OCI-LY3 (cell line): ENCODE data around the gene LMAN2.

Experiments used
- CTCF ChIP-seq: fragments of 200-600, 300-600 bp; sonication (generic); IDR thresholded peaks from 2 replicates; pipeline ENCODE4 v1.5.1; 2014; ENCODE audit warnings: antibody characterized with exemption, low read length, low read depth
- EZH2phosphoT487 ChIP-seq: fragments of 200-600 bp; shearing (Covaris generic); IDR thresholded peaks from 2 replicates; pipeline ENCODE4 v1.6.1; 2018; ENCODE audit warnings: antibody characterized with exemption, mixed run types, low read depth

GRCh38 chr5:177294632-177295031, 56.8 kb downstream of the LMAN2 start:
- TF ChIP-seq CTCF (no peak), EZH2phosphoT487 (no peak)
